NCI-H2196 (cell line): ENCODE results near the gene IGFBP7.
"Not testable (repeated sequence)": the region's sequence is repeated elsewhere in the genome, so short reads cannot be mapped to it uniquely, and the experiment has no call there.

Source experiments
- DNase-seq: peaks from one replicate; lab custom pipeline; 2025; ENCODE audit not compliant: unreplicated experiment; lab: John Stamatoyannopoulos, UW

The IGFBP7 gene

DNA sequence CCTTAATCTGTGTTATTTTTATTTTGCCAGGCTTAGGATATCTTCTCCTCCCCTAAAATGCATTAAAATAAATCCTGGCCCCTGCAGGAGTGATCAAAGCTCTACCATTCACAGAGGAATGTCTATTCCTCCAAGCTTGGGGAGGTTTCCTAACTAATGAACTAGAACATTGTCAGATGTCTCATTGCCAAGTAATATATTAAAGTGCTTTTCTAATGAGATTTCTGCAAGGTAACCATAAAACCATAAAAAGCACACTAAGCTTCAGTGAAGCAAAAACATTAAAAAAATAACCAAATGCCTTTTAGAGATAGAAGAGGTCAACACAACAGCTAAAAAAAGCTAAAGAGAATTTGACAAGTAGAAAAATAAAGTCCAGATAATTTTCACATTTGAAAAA lies 34.8 kb downstream of the IGFBP7 start:
- no peak for DNase-seq

DNA sequence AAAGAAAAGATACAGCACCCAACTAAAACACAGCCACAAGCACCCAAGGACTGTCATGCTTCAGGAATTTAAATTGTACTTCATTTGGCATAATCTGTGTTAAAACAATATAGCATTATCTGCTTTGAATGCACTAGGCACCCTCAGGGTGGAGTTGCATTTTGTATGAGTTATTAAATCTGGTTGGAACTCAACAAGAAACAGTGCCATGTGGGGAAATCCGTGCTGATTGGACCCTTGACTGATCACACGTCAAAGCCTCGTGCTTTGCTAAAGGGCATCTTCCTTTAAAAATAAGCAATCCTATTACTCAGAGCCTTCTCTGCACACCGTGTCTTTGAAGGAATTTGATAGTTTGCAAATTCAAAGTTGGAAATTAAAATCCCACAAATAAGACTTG lies 35.4 kb downstream of the IGFBP7 start:
- no peak for DNase-seq

DNA sequence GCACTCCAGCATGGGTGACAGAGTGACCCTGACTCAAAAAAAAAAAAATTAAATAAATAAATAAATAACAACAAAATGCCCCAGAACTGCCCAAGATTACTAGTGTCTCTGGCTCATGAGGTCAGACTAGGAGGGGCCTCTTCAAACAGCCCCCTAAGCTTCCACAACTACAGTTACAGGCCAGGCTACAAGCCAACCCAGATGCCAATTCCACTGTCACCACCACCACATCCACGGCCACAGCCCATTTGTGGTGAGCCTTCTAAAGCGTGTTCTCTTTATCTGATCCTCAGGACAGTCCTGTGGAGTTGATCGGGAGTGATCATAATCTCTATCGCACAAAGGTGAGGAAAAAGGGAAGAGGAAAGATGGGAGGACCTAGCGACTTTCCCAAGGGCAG lies 36.6 kb downstream of the IGFBP7 start:
- no peak for DNase-seq

DNA sequence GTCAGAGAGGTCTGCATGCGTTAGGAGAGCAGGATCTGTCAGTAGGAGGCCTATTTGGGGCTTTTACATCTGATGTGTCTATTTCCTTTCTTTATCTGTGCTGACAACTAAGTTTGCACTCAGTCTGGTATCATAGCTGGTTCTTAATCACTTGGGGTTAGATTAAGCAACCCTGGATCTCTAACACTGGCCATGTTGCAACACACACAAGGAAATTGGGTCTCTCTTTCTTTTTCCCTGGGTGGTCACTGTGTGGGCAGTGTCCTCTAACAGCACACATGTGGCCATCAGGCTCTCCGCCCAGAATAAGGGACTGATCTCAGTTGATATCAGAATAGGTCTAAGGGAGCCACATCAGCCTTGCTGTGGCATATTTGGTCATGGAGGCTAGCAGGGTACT lies 38.9 kb downstream of the IGFBP7 start:
- no peak for DNase-seq

DNA sequence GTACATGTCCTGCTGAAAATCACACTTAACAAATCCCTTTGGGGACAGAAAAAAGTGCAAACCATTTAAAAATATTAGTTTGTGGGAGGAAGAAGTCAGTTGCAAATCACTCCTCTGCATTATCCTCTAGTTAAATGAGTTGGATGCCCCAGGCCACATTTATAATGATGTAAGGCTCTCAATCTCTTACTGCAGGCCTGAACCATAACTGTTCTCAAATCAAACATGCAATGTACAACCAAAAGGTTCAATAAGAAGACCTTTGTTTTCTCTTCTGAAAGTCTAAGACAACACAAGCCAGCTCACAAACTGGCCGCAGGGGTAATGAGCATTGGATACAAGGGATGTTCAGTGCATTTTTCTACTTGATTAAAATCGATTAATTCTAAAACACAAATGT lies 39.7 kb downstream of the IGFBP7 start:
- DNase-seq: no peak

DNA sequence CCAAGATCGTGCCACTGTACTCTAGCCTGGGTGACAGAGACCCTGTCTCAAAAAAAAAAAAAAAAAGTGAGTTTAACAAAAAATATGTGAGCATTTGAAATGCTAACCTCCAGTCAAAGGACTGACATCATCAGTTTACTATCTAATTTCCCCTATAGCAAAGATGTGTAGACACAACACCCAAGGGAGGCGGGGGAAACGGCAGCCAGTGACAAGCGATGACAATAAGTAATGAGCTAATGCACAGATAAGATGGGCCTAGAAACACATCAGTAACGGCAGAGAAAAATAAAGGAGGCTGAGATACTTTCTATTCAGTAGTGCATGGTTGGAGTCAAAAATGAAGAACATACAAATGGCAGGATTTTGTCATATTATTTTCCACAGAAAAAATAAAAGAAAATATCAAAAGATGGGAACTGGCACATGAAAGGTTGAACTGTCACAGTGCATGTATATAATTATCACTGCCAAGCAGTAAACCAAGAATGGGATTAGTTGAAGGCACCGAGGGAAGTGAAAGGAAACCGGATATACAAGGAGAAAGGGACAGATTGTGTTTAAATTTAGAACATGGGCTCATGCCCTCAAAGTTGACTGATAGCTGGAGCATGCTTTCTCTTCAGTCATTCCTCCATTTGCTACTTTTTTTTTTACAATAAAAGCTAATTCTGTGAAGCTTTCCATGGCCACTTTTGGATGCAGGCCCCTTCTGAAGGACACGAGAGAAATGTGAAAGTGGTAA lies 41.8 kb downstream of the IGFBP7 start:
- no peak for DNase-seq

DNA sequence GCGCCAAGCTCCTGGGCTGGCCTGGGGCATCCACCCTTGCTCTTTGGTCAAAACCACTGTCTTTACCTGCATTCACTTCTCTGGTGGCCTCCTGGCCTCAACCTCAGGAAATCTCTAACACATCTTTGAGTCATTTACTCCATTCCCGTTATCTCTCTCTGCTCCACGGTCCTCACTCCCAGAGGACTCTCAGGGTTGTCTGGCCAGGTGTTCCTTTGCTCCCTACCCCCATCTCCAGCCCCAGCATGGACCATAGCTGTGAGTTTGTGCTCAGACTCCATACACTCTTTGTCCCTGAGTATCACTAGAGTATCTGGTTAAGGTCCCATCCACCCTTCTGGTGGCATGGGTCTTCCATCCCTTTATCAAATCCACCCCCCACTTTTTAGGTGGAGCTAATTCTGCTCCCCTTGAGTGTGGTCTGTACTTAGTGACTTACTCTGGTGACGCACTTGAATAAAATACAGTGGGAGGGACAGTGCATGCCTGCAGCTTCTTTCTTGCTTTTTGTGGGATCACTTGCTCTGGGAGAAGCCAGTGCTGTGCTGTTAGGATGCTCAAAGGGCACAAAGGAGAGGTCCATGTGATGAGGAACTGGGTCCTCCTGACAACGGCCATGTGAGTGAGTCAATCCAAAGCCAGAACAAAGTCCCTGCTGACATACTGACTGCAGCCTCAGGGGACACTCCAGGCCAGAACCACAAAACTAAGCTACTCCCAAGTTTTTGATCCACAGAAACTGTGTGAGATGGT lies 44.3 kb downstream of the IGFBP7 start:
- no peak for DNase-seq

DNA sequence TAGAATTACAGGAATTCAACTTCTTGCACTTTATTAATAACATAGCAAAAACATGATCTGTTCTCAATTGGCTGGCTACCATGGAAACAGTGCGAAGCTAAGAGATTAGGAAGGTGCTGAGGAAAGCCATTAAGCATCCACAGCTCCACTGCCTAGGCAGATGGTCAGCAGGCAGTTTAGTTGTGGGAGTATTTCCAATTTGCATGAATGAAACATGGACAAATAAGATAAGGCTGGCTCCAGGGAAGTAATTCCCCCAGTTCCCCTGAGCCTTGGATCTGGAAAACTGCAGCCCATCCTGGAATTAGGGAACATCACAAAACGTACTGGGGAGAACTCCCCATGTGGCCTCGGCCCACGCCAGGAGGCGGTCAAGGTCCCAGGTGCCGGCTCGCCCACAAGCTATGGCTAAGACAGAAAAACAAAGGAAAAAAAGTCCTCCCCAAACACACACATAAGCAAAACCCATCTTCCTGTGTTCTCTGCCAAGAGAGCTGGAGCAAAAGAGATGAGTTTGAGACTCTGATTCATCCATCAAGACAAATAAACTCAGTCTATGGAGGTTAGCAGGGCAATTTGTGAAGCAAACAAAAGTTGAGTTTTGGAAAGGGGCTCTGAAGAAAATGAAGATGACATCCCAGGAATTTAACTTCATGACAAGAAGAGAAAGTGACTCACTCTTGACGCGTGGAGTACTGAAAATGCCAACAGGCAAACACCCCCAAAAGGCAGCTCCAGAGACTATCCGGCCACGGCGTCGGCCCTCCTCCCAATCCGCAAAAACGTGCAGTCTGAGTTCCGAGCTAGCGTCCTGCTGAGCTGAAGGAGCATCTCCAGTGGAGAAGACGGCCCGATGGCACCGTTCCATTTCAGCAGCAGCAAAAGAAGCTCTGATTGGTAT lies 45.1 kb downstream of the IGFBP7 start:
- DNase-seq: no peak

DNA sequence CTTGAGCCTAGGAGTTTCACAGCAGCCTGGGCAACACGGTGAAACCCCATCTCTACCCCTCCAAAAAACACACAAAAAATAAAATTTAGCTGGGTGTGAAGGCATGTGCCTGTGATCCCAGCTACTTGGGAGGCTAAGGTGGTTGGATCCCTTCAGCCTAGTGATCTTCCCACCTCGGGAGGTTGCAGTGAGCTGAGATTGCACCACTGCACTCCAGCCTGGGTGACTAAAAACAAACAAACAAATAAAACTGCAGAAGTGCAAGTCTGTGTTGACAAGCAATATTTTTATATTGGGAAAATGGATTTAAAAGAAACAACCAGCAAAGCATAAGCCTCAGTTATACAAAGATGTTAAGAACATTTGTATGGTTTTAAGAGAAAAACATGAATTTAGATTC lies 46.1 kb downstream of the IGFBP7 start:
- no peak for DNase-seq

DNA sequence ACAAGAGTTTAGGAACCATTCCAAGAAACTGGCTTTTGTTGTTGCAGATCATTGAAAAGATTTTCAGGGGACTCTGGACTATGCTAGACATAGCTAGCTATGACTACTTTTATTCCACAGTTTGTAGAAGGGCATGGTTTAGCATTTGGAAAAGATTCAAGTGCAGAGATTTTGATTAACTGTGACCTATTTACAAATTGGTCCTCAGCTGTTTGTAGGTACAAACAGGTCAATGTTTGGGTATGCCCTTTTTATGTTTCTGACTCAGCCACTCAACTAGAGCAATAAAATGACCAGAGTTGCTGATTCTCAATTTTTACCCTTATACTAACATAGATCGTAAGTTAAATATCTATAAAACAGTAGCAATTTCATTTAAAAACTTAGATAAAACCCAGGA lies 46.7 kb downstream of the IGFBP7 start:
- no peak for DNase-seq

DNA sequence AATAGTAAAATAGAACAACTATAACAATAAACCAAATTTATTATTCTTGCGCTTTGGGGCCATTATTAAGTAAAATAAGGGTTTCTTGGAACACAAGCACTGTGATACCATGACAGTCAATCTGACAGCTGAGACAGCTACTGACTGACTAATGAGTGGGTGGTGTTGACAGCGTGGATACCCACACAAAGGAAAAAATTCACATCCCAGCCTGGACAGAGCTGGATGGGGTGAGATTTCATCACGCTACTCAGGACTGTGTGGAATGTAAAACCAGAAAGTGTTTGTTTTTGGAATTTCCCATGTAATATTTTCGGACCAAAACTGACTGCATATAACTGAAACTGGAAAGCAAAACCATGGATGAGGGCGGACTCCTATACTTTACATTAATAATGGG lies 48.8 kb downstream of the IGFBP7 start:
- no peak for DNase-seq

DNA sequence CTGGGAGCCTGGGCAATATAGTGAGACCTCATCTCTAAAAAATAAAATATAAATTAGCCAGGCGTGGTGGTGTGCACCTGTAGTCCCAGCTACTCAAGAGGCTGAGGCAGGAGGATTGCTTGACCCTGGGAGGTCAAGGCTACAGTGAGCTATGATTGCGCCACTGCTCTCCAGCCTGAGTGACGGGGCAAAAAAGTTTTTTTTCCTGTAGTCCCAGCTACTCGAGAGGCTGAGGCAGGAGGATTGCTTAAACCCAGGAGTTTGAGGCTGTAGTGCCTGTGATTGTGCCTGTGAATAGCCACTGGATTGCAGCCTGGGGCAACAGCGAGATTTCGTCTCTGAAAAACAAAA lies 49.5 kb downstream of the IGFBP7 start:
- DNase-seq: not testable (repeated sequence)

DNA sequence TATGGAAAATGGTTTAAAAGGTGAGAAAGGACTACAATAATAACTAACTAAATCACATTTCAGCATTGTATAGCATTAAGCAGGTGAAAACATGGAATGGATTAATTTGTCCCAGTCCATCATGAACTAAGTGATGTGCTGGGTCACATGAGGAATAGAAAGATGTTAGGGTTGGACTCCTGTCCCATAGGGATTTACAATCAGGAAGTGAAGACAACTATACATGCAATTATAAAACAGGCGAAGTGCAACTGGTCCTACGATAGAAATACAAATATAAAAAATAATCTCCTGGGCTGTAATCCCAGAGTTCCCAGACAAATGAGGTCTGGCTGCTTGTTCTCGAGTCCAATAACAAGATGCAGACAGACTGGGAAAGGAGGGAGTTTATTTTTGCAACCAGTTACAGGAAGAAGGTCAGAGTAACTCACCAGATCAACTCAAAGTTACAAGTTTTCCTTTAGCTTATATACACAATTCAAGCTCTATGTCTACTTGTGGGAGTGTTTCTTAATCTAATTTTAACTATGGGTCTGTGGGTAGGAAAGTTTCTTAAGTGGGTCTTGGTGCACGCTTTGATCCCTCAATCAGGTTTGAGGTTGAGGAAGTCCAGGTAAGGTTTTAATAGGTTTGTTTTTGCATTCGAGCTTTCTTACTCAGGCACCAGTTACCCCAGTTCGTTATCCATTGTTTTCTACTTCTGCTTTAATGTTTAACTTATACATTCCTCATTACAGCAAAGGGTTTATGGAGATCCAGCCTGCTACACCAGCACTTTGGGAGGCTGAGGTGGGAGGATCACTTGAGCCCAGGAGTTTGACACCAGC lies 50.1 kb downstream of the IGFBP7 start:
- no peak for DNase-seq

DNA sequence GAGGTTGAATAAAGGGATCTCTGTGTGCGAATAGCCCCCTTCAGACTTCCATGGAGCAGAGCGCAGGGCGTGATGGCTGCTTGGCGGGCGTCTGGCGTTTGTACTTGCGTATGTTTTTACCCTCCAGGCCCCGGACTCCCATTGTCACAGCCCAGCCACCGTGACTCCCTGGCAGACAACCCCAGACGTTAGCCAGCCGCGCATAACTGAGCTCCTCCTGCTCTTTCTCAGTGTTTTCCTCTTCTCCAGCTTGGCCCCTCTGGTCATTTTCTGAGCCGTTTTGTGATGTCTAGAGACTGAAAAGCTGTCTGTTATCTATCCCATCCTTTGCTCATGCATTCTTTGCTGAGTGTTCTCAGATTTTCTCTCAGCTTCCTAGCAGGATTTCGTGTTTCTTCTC lies 54.3 kb downstream of the IGFBP7 start:
- DNase-seq: no peak

DNA sequence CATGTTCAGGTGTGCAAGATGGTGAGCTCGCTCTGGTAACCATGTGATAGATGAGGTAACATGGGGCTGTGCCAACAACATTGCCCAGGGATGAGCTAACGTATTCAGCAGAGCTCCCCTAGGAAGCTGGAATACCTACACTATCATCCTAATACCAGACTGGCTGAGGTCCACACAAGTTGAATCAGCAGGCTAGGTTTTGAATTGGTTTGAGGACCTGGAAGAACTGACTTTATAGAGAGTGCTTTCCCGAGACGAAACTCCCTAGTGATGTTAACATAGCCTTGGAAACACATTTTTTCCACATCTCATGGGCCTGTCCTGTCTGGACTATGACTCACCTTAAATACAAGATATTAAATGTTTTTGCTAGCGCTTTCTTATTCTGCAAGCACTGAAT lies 56.7 kb downstream of the IGFBP7 start:
- DNase-seq: no peak

DNA sequence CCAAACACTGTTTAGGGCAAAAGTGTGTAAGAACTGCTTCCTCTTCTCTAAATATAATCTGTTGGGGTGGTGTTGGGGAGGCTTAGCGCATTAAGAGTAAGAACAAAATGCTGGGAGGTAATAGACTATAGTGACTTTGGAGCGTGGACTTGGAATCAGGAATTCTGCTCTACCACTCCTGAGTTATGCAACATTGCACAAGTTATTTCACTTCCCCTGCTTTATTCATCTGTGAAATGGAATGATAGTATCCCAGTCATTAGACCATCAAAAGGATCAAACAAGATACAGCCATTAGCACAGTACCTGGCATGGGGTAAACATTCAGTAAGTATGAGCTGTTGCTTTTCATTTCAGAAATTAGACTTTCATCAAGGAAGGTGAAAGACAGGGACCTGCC lies 58.7 kb downstream of the IGFBP7 start:
- no peak for DNase-seq

DNA sequence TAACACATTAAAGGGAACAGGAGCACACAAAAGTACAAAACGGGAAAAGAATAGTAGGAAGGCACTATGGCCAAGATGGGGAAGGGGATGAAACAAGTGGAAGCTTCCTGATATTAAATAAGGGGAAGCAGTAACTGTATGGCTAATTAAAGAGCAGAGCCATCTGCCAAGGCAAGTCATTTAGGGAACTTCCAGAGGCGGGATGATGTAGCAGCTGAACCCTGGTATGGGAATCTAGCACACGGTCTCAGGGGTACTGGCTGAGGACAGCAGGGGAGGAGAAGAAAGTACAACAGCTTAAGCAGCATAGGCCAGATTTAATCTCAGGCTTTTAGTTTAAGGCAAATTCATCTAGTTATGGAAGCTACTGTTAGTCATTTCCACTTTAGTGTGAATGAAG lies 59.1 kb downstream of the IGFBP7 start:
- no peak for DNase-seq

DNA sequence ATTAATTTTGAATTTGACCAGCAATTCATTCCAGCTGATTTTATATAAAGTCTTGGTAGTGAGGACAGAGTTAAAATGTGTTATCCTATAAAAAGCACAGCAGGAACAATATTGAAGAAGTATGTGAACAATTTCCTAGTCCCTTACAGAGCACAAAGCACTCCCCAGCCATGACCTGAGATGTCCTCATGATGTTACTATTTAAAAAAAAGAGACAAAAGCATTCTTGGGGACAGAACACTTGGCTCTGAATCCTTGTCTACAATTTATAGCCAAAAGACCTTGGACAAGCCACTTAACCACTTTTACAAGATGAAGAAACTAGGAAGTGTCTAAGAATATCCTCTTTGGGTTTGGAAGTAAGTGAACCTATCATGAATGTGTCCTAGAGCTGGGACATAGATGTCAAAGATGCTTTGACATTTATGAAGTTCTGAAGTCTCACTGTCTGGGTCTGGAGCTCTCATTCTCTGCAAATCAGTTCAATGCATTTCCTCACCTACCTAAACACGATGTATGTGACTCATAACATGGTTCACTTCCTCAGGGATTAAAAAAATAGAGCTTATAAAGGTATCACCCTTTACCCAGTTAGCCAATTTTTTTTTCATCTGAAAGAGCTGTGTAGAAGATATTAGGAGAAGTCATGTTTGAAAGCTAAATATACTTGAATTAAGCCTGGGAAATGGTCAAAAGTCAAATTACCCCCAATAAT lies 61.4 kb downstream of the IGFBP7 start:
- no peak for DNase-seq

DNA sequence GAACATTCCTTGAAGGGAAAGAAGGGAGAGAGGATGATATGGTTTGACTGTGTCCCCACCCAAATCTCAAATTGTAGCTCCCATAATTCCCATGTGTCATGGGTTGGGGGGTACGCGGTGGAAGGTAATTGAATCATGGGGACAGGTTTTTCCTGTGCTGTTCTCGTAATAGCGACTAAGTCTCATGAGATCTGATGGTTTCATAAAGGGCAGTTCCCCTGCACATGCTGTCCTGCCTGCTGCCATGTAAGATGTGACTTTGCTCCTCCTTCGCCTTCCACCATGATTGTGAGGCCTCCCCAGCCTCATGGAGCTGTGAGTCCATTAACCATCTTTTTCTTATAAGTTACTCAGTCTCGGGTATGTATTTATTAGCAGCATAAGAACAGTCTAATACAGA lies 63.1 kb downstream of the IGFBP7 start:
- not testable (repeated sequence) for DNase-seq

DNA sequence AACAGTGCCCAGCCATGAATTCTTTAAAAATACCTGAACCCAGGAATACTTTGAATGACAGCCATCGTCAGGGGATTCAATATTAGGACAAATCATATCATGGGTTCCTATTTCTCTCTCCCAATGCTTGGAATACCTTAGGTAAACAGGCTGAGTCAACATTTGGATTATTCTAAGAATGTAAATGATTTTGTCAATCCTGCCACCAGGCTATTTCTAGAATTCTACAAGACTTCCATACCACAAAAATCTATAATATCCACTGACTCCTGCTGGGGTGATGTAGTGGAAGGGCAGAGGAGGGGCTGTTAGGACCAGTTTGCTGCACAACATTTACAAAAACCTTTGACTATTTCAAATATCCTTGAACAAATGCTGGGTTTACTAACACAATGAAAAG lies 65.2 kb downstream of the IGFBP7 start:
- DNase-seq: no peak
